A673 (cell line): Measurements from ENCODE around the gene MCRIP1. TPM values are rescaled to one million over a fixed set of nuclear protein-coding genes. Genes with fewer than 3 reads are reported as not detected.
A peak's percentile ranks its signal among the peaks of the same experiment; 100 is the strongest.

Experiments used
- BruUV-seq: library from RNA; stranded (reverse); fragments of 400-500 nt; replicated peaks from 2 replicates; lab custom pipeline; 2021; lab: Mats Ljungman, UMichigan
- CTCF ChIA-PET: fragments of 300-600 bp; sonication (Branson Sonifier 250); formaldehyde crosslinking; loops from one replicate; lab custom pipeline; 2022; ENCODE audit warnings: antibody characterized with exemption; lab: Charles Lee
- POLR2A ChIA-PET: fragments of 300-600 bp; sonication (Branson Sonifier 250); formaldehyde crosslinking; loops from one replicate; lab custom pipeline; 2022; ENCODE audit warnings: antibody characterized with exemption; ENCODE audit not compliant: low non-redundant PET; lab: Charles Lee
- DNase-seq: peaks from one replicate; pipeline ENCODE4 v3.0.0-alpha.2; 2015; ENCODE audit warnings: low spot score
- H3K27ac ChIP-seq: fragments of 200-600 bp; sonication (generic); 2 replicates; pipeline ENCODE4 v1.5.1; 2016; ENCODE audit warnings: mixed run types, low read depth, mild to moderate bottlenecking, mixed read lengths, antibody characterized with exemption, low read length; ENCODE audit not compliant: poor library complexity, severe bottlenecking
- H3K27me3 ChIP-seq: fragments of 200-600 bp; sonication (generic); replicated peaks from 2 replicates; pipeline ENCODE4 v1.6.1; 2017; ENCODE audit warnings: mixed run types, low read depth, mild to moderate bottlenecking, mixed read lengths, antibody characterized with exemption, low read length; ENCODE audit not compliant: insufficient read depth, poor library complexity
- H3K36me3 ChIP-seq: fragments of 200-600 bp; sonication (generic); 2 replicates; pipeline ENCODE4 v1.6.1; 2016; ENCODE audit warnings: mixed run types, mild to moderate bottlenecking, mixed read lengths, antibody characterized with exemption, low read length; ENCODE audit not compliant: insufficient read depth, poor library complexity, severe bottlenecking
- H3K4me1 ChIP-seq: fragments of 200-600 bp; sonication (generic); 2 replicates; pipeline ENCODE4 v1.6.1; 2017; ENCODE audit warnings: mixed run types, mild to moderate bottlenecking, mixed read lengths, antibody characterized with exemption, low read length; ENCODE audit not compliant: insufficient read depth, poor library complexity, severe bottlenecking
- H3K4me3 ChIP-seq: fragments of 200-600 bp; sonication (generic); 2 replicates; pipeline ENCODE4 v1.5.1; 2016; ENCODE audit warnings: low read depth, mixed run types, mild to moderate bottlenecking, mixed read lengths, low read length; ENCODE audit not compliant: poor library complexity, severe bottlenecking
- H3K9me3 ChIP-seq: fragments of 200-600 bp; sonication (generic); 2 replicates; pipeline ENCODE4 v1.6.1; 2016; ENCODE audit warnings: mixed run types, low read depth, mild to moderate bottlenecking, mixed read lengths, antibody characterized with exemption, low read length; ENCODE audit not compliant: poor library complexity, severe bottlenecking
- CTCF ChIP-seq: fragments of 300-800, 200-600 bp; sonication (generic); conservative IDR thresholded peaks from 2 replicates; pipeline ENCODE4 v1.5.1; 2017; ENCODE audit warnings: low read depth, mild to moderate bottlenecking, antibody characterized with exemption, low read length, moderate library complexity, mixed read lengths
- EZH2 ChIP-seq: fragments of 200-600 bp; sonication (generic); IDR thresholded peaks from 2 replicates; pipeline ENCODE4 v1.6.1; 2017; ENCODE audit warnings: borderline replicate concordance, low read depth, mild to moderate bottlenecking, mixed read lengths, antibody characterized with exemption, low read length; ENCODE audit not compliant: poor library complexity, severe bottlenecking
- intact Hi-C: fragments of 100-400 bp; cut with micrococcal nuclease; formaldehyde crosslinking; loops from one replicate; pipeline ENCODE4 v1.10.0; 2022; ENCODE audit not compliant: unreplicated experiment
- total RNA-seq: library from RNA; stranded (reverse); gene quantifications from 2 replicates; pipeline ENCODE4 v1.2.3, GENCODE V29; 2021

MCRIP1 gene
- total RNA-seq, 1 experiment from 2014 or later = 126 TPM

GRCh38 chr17:81831957-81832607, 1.0 kb downstream of the MCRIP1 start:
- TSS peak; percentile 57 for BruUV-seq
- DNase-seq = peak; percentile 61
- ChIA-PET POLR2A (no interaction called here), CTCF (no interaction called here)
- H3K9me3 ChIP-seq = no peaks in the 10 kb centered on the region
- H3K36me3 ChIP-seq = no peaks in the 10 kb centered on the region
- TF ChIP-seq CTCF = no peak
- no peak for TF ChIP-seq EZH2
- no peaks in the 10 kb centered on the region for H3K27me3 ChIP-seq
- peaks cover 9% of the 10 kb centered on the region for H3K4me1 ChIP-seq
- peak overlapping the region; percentile 86 for H3K4me3 ChIP-seq
- H3K27ac ChIP-seq = peak overlapping the region; percentile 84
- intact Hi-C loops = no loop called here

GRCh38 chr17:81831563-81831956, 1.5 kb downstream of the MCRIP1 start:
- CTCF ChIA-PET = no interaction called here
- POLR2A ChIA-PET = no interaction called here

GRCh38 chr17:81829858-81830257, 3.2 kb downstream of the MCRIP1 start:
- no peak overlapping the region for H3K4me3 ChIP-seq
- H3K9me3 ChIP-seq = no peaks in the 10 kb centered on the region
- no peaks in the 10 kb centered on the region for H3K27me3 ChIP-seq
- H3K36me3 ChIP-seq = no peaks in the 10 kb centered on the region
- ChIA-PET CTCF (no interaction called here), POLR2A (no interaction called here)
- H3K27ac ChIP-seq = no peak overlapping the region
- TF ChIP-seq CTCF (no peak), EZH2 (no peak)
- BruUV-seq = no TSS peak
- DNase-seq = no peak
- peaks cover 9% of the 10 kb centered on the region for H3K4me1 ChIP-seq
- intact Hi-C loops = no loop called here

More at GRCh38 chr17:81831563-81831956, 1.5 kb downstream of the MCRIP1 start:
- Histone ChIP-seq H3K4me1 (peaks cover 9% of the 10 kb centered on the region), H3K9me3 (no peaks in the 10 kb centered on the region), H3K36me3 (no peaks in the 10 kb centered on the region), H3K27me3 (no peaks in the 10 kb centered on the region), H3K27ac (peak overlapping the region; percentile 51), H3K4me3 (peak overlapping the region; percentile 86)
- intact Hi-C loops = no loop called here
- BruUV-seq = no TSS peak
- TF ChIP-seq EZH2 (no peak), CTCF (no peak)
- no peak for DNase-seq
